ENCODE results near the gene MYO1D.
"Not testable (repeated sequence)": the region's sequence is repeated elsewhere in the genome, so short reads cannot be mapped to it uniquely, and the experiment has no call there.

MYO1D gene

DNA sequence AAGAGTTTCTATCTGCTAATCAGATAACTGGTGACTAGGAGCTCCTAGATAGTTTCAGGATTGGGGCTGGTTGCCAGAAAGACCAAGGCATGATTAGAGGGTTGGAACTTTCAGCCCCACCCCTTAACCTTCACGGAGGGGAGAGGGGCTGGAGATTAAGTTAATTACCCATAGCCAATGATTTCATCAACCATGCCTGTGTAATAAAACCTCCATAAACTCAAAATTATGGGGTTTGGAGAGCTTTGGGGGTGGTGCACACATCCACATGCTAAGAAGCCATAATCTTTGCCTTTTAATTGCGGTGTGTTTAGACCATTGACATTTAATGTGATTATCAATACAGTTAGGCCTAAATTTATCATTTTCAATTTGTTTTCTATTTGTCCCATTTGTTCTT is 228.5 kb downstream of the MYO1D start:
- H2AFZ ChIP-seq (ENCODE audit: low read length) = no peak overlapping the region
- no peak overlapping the region for H3K27ac ChIP-seq (ENCODE audit: low read length)
- H3K36me3 ChIP-seq (replicated peaks; ENCODE audit: insufficient read depth, low read length) = peaks cover 23% of the 10 kb centered on the region
- H3K79me2 ChIP-seq (ENCODE audit: low read length) = no peaks in the 10 kb centered on the region
- H4K20me1 ChIP-seq (ENCODE audit: insufficient read depth, low read length) = no peaks in the 10 kb centered on the region
- TF ChIP-seq, protein P1, sequence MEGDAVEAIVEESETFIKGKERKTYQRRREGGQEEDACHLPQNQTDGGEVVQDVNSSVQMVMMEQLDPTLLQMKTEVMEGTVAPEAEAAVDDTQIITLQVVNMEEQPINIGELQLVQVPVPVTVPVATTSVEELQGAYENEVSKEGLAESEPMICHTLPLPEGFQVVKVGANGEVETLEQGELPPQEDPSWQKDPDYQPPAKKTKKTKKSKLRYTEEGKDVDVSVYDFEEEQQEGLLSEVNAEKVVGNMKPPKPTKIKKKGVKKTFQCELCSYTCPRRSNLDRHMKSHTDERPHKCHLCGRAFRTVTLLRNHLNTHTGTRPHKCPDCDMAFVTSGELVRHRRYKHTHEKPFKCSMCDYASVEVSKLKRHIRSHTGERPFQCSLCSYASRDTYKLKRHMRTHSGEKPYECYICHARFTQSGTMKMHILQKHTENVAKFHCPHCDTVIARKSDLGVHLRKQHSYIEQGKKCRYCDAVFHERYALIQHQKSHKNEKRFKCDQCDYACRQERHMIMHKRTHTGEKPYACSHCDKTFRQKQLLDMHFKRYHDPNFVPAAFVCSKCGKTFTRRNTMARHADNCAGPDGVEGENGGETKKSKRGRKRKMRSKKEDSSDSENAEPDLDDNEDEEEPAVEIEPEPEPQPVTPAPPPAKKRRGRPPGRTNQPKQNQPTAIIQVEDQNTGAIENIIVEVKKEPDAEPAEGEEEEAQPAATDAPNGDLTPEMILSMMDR (IDR thresholded peaks at IDR 0.05; ENCODE audit: low read length) = no peak
- no peak for TF ChIP-seq EZH2phosphoT487 (IDR thresholded peaks at IDR 0.05; ENCODE audit: low read length)
- no peak for TF ChIP-seq EZH2 (optimal IDR thresholded peaks at IDR 0.05; ENCODE audit: low read depth, low read length)
- no peaks in the 10 kb centered on the region for H3K4me1 ChIP-seq (ENCODE audit: low read length)
- DNase-seq = no peak
- H3K9me3 ChIP-seq (replicated peaks; ENCODE audit: insufficient read depth, low read length) = no peaks in the 10 kb centered on the region
- no peaks in the 10 kb centered on the region for H3K27me3 ChIP-seq (replicated peaks; ENCODE audit: insufficient read depth, low read length)
- H3K9ac ChIP-seq (ENCODE audit: low read length) = no peak overlapping the region
- no peaks in the 10 kb centered on the region for H3F3A ChIP-seq (ENCODE audit: insufficient read depth, low read length)
- no peak overlapping the region for H3K4me2 ChIP-seq (ENCODE audit: low read depth, low read length)
- H3K4me3 ChIP-seq (ENCODE audit: low read length) = no peak overlapping the region
- no peaks in the 10 kb centered on the region for H3K9me2 ChIP-seq (replicated peaks; ENCODE audit: insufficient read depth, low read length)

DNA sequence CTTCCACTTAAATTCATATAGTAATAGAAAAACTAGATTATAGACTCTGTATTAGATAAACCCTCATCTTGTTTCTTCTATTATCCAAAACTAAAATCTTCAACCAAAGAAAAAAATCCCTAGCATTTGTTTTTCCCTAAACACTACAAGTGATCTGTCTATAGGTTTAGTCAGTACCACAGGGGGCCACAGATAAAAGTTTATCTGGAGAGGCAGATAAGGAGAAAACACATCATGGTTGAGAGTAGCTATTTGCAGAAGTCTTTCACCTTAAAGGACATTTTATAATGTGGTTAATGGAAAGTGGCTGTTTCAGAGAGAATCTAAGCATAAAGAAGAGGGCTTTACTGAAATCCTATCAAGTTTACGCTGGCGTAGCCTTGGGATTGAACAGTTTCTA is 230.0 kb downstream of the MYO1D start:
- H2AFZ ChIP-seq (ENCODE audit: low read length) = no peak overlapping the region
- H3K9me3 ChIP-seq (replicated peaks; ENCODE audit: insufficient read depth, low read length) = no peaks in the 10 kb centered on the region
- H3K4me1 ChIP-seq (ENCODE audit: low read length) = no peaks in the 10 kb centered on the region
- TF ChIP-seq EZH2phosphoT487 (IDR thresholded peaks at IDR 0.05; ENCODE audit: low read length) = no peak
- no peak for TF ChIP-seq EZH2 (optimal IDR thresholded peaks at IDR 0.05; ENCODE audit: low read depth, low read length)
- TF ChIP-seq, protein P1 (IDR thresholded peaks at IDR 0.05; ENCODE audit: low read length) = no peak
- H3K4me3 ChIP-seq (ENCODE audit: low read length) = no peak overlapping the region
- no peaks in the 10 kb centered on the region for H3K79me2 ChIP-seq (ENCODE audit: low read length)
- DNase-seq = no peak
- peaks cover 20% of the 10 kb centered on the region for H3K36me3 ChIP-seq (replicated peaks; ENCODE audit: insufficient read depth, low read length)
- no peak overlapping the region for H3K27ac ChIP-seq (ENCODE audit: low read length)
- H3K4me2 ChIP-seq (ENCODE audit: low read depth, low read length) = no peak overlapping the region
- no peaks in the 10 kb centered on the region for H3K9me2 ChIP-seq (replicated peaks; ENCODE audit: insufficient read depth, low read length)
- no peak overlapping the region for H3K9ac ChIP-seq (ENCODE audit: low read length)
- no peaks in the 10 kb centered on the region for H3K27me3 ChIP-seq (replicated peaks; ENCODE audit: insufficient read depth, low read length)
- no peaks in the 10 kb centered on the region for H3F3A ChIP-seq (ENCODE audit: insufficient read depth, low read length)
- no peaks in the 10 kb centered on the region for H4K20me1 ChIP-seq (ENCODE audit: insufficient read depth, low read length)

DNA sequence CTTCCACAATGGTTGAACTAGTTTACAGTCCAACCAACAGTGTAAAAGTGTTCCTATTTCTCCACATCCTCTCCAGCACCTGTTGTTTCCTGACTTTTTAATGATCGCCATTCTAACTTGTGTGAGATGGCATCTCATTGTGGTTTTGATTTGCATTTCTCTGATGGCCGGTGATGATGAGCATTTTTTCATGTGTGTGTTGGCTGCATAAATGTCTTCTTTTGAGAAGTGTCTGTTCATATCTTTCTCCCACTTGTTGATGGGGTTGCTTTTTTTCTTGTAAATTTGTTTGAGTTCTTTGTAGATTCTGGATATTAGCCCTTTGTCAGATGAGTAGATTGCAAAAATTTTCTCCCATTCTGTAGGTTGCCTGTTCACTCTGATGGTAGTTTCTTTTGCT is 235.4 kb downstream of the MYO1D start:
- not testable (repeated sequence) for H2AFZ ChIP-seq (ENCODE audit: low read length); H3K9me3 ChIP-seq (replicated peaks; ENCODE audit: insufficient read depth, low read length); H3K27me3 ChIP-seq (replicated peaks; ENCODE audit: insufficient read depth, low read length); H3K36me3 ChIP-seq (replicated peaks; ENCODE audit: insufficient read depth, low read length); H3K4me3 ChIP-seq (ENCODE audit: low read length); H4K20me1 ChIP-seq (ENCODE audit: insufficient read depth, low read length); H3K4me2 ChIP-seq (ENCODE audit: low read depth, low read length); H3K9ac ChIP-seq (ENCODE audit: low read length); H3K79me2 ChIP-seq (ENCODE audit: low read length); H3K4me1 ChIP-seq (ENCODE audit: low read length); H3K27ac ChIP-seq (ENCODE audit: low read length); DNase-seq; H3K9me2 ChIP-seq (replicated peaks; ENCODE audit: insufficient read depth, low read length); H3F3A ChIP-seq (ENCODE audit: insufficient read depth, low read length)

DNA sequence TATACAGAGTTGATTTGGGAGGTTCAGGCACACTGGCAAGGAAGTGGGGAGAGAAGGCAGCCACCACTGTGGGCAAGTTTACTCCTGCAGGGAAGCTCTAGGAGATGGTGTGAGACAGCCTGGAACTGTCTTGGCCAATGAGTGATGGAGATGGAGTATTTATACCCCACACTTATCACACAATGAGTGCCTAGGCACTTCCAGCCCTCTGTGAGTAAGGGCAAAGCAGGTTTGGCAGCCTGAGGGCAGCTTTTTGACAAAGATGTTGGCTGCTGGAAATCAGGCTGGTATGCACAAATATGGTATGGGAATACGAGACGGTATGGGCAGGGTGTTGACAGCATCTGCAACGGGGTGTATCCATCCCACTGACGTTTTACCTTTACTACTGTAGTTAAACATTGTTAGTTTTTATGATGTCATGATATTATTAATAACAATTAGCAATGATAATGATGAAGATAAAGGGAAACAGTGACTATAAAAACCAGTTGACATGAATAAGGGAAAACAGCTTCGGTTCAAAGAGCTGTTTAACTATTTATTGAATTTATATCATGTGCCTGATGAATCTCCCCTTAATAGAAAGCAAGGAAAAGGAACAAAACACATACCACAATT is 240.2 kb downstream of the MYO1D start:
- H3K79me2 ChIP-seq (ENCODE audit: low read length) = no peaks in the 10 kb centered on the region
- TF ChIP-seq EZH2 (optimal IDR thresholded peaks at IDR 0.05; ENCODE audit: low read depth, low read length) (no peak), EZH2phosphoT487 (IDR thresholded peaks at IDR 0.05; ENCODE audit: low read length) (no peak)
- TF ChIP-seq, protein P1 (IDR thresholded peaks at IDR 0.05; ENCODE audit: low read length) = no peak
- no peak overlapping the region for H2AFZ ChIP-seq (ENCODE audit: low read length)
- no peaks in the 10 kb centered on the region for H4K20me1 ChIP-seq (ENCODE audit: insufficient read depth, low read length)
- H3K4me3 ChIP-seq (ENCODE audit: low read length) = no peak overlapping the region
- H3K4me1 ChIP-seq (ENCODE audit: low read length) = no peaks in the 10 kb centered on the region
- no peak overlapping the region for H3K9ac ChIP-seq (ENCODE audit: low read length)
- no peak overlapping the region for H3K4me2 ChIP-seq (ENCODE audit: low read depth, low read length)
- H3K9me3 ChIP-seq (replicated peaks; ENCODE audit: insufficient read depth, low read length) = no peaks in the 10 kb centered on the region
- H3F3A ChIP-seq (ENCODE audit: insufficient read depth, low read length) = no peaks in the 10 kb centered on the region
- no peak overlapping the region for H3K27ac ChIP-seq (ENCODE audit: low read length)
- no peaks in the 10 kb centered on the region for H3K9me2 ChIP-seq (replicated peaks; ENCODE audit: insufficient read depth, low read length)
- DNase-seq = no peak
- no peaks in the 10 kb centered on the region for H3K36me3 ChIP-seq (replicated peaks; ENCODE audit: insufficient read depth, low read length)
- H3K27me3 ChIP-seq (replicated peaks; ENCODE audit: insufficient read depth, low read length) = no peaks in the 10 kb centered on the region

Data from MM.1S (cell line).